K562 (cell line): Measurements from ENCODE around the gene TBC1D2. TPM values are rescaled to one million over a fixed set of nuclear protein-coding genes. Genes with fewer than 3 reads are reported as not detected.

ENCODE experiments used
- POLR3A ChIP-seq: IDR thresholded peaks from 2 replicates; pipeline ENCODE4 v1.6.1; 2011; ENCODE audit warnings: borderline replicate concordance, mild to moderate bottlenecking, moderate library complexity; ENCODE audit not compliant: insufficient read length, insufficient read depth; ENCODE audit errors: extremely low read depth
- polyA plus RNA-seq, 8 experiments: library from polyadenylated mRNA; depleted of rRNA in 4 of 8; stranded (reverse) in 5 of 8; unstranded in 3 of 8; fragments of >200 nt; fragmentation: Nextera tagmentation in 2 of 8; fragmentation: Illumina TruSeq in 1 of 8; extraction: Ambion mirVana in 2 of 8; extraction: Trizol in 1 of 8; gene quantifications; 2 replicates each; pipeline versions ENCODE4 v1.2.1 to v1.2.3, GENCODE V29; 2011 to 2014; ENCODE audit warnings: inconsistent platforms in 1 of 8, missing spikeins in 1 of 8
- total RNA-seq, 7 experiments: library from RNA; depleted of rRNA in 6 of 7; stranded (reverse); fragments of >200 nt in 6 of 7; fragmentation: Illumina TruSeq in 2 of 7; extraction: Trizol in 2 of 7; gene quantifications; 2 replicates each; pipeline versions ENCODE4 v1.2.1 to v1.2.3, GENCODE V29; 2011 to 2021; ENCODE audit warnings: low replicate concordance in 1 of 7
- TF ChIP-seq, protein P1 (sequence below), 2 experiments: fragments of 450-650 bp in 1 of 2; sonication (generic) in 1 of 2; formaldehyde crosslinking in 1 of 2; IDR thresholded peaks; 2 replicates each; pipeline versions ENCODE4 v1.7.1 to v1.9.0; 2016 to 2022; ENCODE audit warnings: inconsistent platforms in 1 of 2, mild to moderate bottlenecking in 1 of 2, missing genetic modification reagents in 1 of 2

TBC1D2 gene
- total and polyA plus RNA-seq, 9 of the 15 experiments (the other 6 are each of a cell fraction or from before 2014, with no cell fraction given) = 0.10 to 7.0 (median 2.5) TPM

DNA sequence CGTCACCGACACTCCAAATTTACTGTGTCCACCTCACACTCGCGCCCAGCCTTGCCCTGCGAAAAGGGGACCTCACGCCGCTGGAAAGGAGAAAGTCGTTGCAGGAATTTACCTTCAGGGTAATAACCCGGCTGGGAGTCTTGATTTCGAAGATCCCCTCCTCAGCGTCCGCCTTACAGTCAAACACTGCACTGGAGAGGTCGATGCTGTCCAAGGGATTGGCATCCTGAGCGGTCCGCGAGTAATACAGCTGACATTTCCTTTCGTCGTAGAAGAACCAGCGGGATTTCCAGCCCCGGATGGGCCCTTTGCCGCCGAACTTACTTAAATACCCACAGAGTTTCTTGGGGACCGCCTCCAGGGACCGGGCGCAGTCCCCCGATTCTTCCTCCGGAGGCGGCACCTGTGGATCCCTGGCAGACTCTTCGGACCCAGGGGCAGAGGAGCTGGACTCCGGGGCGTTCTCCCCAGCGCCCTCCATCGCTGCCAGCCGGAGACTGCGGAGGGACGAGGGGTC lies 330 bp downstream of the TBC1D2 start (continued):
- TF ChIP-seq, protein P1, sequence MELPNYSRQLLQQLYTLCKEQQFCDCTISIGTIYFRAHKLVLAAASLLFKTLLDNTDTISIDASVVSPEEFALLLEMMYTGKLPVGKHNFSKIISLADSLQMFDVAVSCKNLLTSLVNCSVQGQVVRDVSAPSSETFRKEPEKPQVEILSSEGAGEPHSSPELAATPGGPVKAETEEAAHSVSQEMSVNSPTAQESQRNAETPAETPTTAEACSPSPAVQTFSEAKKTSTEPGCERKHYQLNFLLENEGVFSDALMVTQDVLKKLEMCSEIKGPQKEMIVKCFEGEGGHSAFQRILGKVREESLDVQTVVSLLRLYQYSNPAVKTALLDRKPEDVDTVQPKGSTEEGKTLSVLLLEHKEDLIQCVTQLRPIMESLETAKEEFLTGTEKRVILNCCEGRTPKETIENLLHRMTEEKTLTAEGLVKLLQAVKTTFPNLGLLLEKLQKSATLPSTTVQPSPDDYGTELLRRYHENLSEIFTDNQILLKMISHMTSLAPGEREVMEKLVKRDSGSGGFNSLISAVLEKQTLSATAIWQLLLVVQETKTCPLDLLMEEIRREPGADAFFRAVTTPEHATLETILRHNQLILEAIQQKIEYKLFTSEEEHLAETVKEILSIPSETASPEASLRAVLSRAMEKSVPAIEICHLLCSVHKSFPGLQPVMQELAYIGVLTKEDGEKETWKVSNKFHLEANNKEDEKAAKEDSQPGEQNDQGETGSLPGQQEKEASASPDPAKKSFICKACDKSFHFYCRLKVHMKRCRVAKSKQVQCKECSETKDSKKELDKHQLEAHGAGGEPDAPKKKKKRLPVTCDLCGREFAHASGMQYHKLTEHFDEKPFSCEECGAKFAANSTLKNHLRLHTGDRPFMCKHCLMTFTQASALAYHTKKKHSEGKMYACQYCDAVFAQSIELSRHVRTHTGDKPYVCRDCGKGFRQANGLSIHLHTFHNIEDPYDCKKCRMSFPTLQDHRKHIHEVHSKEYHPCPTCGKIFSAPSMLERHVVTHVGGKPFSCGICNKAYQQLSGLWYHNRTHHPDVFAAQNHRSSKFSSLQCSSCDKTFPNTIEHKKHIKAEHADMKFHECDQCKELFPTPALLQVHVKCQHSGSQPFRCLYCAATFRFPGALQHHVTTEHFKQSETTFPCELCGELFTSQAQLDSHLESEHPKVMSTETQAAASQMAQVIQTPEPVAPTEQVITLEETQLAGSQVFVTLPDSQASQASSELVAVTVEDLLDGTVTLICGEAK (IDR thresholded peaks at IDR 0.05) = no peak
- TF ChIP-seq, protein P1 (CRISPR knock-in tag; IDR thresholded peaks at IDR 0.05) = no peak
- no peak for TF ChIP-seq POLR3A
